Upper lobe of right lung (tissue), 1 donor: Measurements from ENCODE around the gene CLDN4. TPM values are rescaled to one million over a fixed set of nuclear protein-coding genes. Genes with fewer than 3 reads are reported as not detected.

Experiments used
- ATAC-seq: fragments of 200-7000 bp; cut with Tn5 transposase; one replicate; pipeline ENCODE4 v1.9.1; 2020; ENCODE audit warnings: mild to moderate bottlenecking, moderate library complexity
- DNase-seq: peaks from one replicate; pipeline ENCODE4 v3.0.0-alpha.2; 2020
- H3K27ac ChIP-seq: fragments of 200-600 bp; one replicate; pipeline ENCODE4 v1.8.0; 2022
- H3K27me3 ChIP-seq: fragments of 200-600 bp; one replicate; pipeline ENCODE4 v1.8.0; 2022; ENCODE audit warnings: mild to moderate bottlenecking
- H3K36me3 ChIP-seq: fragments of 200-600 bp; one replicate; pipeline ENCODE4 v1.8.0; 2022
- H3K4me1 ChIP-seq: fragments of 200-600 bp; one replicate; pipeline ENCODE4 v1.8.0; 2022
- H3K4me3 ChIP-seq: fragments of 200-600 bp; one replicate; pipeline ENCODE4 v1.8.0; 2022; ENCODE audit warnings: mild to moderate bottlenecking
- H3K9me3 ChIP-seq: fragments of 200-600 bp; one replicate; pipeline ENCODE4 v1.8.0; 2022
- CTCF ChIP-seq: fragments of 200-600 bp; IDR thresholded peaks from one replicate; pipeline ENCODE4 v1.8.0; 2022; ENCODE audit warnings: antibody characterized with exemption
- intact Hi-C: fragments of 100-400 bp; cut with DNase I; formaldehyde crosslinking; loops from one replicate; pipeline ENCODE4 v1.11.0; 2022
- total RNA-seq: library from RNA; stranded (reverse); fragmentation: NEBNext Ultra II Directional; extraction: Animal tissue kit (Norgen Biotek cat#: 25700); gene quantifications from one replicate; pipeline ENCODE4 v1.2.1, GENCODE V29; 2021
- donor health status: DM: no; HTN: yes; CAD: no; lungs with severe emphysema.

CLDN4 gene
- total RNA-seq, 1 donor from 2014 or later = 103 TPM

- Histone ChIP-seq H3K9me3 (no peaks in the 10 kb centered on the region), H3K4me1 (no peaks in the 10 kb centered on the region), H3K4me3 (no peak overlapping the region), H3K27me3 (no peaks in the 10 kb centered on the region), H3K36me3 (no peaks in the 10 kb centered on the region), H3K27ac (no peak overlapping the region)
- TF ChIP-seq CTCF = no peak
- intact Hi-C loops = no loop called here
- ATAC-seq (peak; percentile 20), DNase-seq (no peak)
These were observed 8.2 kb upstream of the CLDN4 start for GRCh38 chr7:73822319-73823173.

GRCh38 chr7:73823257-73823656 lies 7.5 kb upstream of the CLDN4 start:
- H3K4me3 ChIP-seq = no peak overlapping the region
- intact Hi-C loops = no loop called here
- no peak overlapping the region for H3K27ac ChIP-seq
- ATAC-seq (no peak), DNase-seq (no peak)
- H3K4me1 ChIP-seq = peaks cover 3% of the 10 kb centered on the region
- no peaks in the 10 kb centered on the region for H3K36me3 ChIP-seq
- no peaks in the 10 kb centered on the region for H3K27me3 ChIP-seq
- H3K9me3 ChIP-seq = no peaks in the 10 kb centered on the region
- no peak for TF ChIP-seq CTCF

- Histone ChIP-seq H3K36me3 (no peaks in the 10 kb centered on the region), H3K4me3 (no peak overlapping the region), H3K4me1 (peaks cover 10% of the 10 kb centered on the region), H3K9me3 (no peaks in the 10 kb centered on the region), H3K27me3 (no peaks in the 10 kb centered on the region), H3K27ac (no peak overlapping the region)
- ATAC-seq (no peak), DNase-seq (no peak)
- intact Hi-C loops = no loop called here
- no peak for TF ChIP-seq CTCF
These were observed 6.8 kb upstream of the CLDN4 start for GRCh38 chr7:73823873-73824592.

- DNase-seq (peak; percentile 73), ATAC-seq (no peak)
- no peak for TF ChIP-seq CTCF
- H3K9me3 ChIP-seq = no peaks in the 10 kb centered on the region
- intact Hi-C loops = no loop called here
- H3K36me3 ChIP-seq = no peaks in the 10 kb centered on the region
- no peaks in the 10 kb centered on the region for H3K27me3 ChIP-seq
- no peak overlapping the region for H3K27ac ChIP-seq
- H3K4me1 ChIP-seq = peaks cover 10% of the 10 kb centered on the region
- no peak overlapping the region for H3K4me3 ChIP-seq
These were observed 5.8 kb upstream of the CLDN4 start for GRCh38 chr7:73824986-73825385.

GRCh38 chr7:73827567-73828106 lies 3.2 kb upstream of the CLDN4 start:
- DNase-seq (peak; percentile 89), ATAC-seq (peak; percentile 76)
- peaks cover 10% of the 10 kb centered on the region for H3K4me1 ChIP-seq
- H3K27me3 ChIP-seq = no peaks in the 10 kb centered on the region
- H3K9me3 ChIP-seq = no peaks in the 10 kb centered on the region
- H3K4me3 ChIP-seq = no peak overlapping the region
- H3K27ac ChIP-seq = peak overlapping the region; percentile 76
- no peak for TF ChIP-seq CTCF
- H3K36me3 ChIP-seq = no peaks in the 10 kb centered on the region
- intact Hi-C loops = no loop called here
